Measurements from ENCODE around the gene SRGAP3. TPM values are rescaled to one million over a fixed set of nuclear protein-coding genes. Genes with fewer than 3 reads are reported as not detected.
"Not testable (repeated sequence)": the region's sequence is repeated elsewhere in the genome, so short reads cannot be mapped to it uniquely, and the experiment has no call there.

The SRGAP3 gene
- total RNA-seq, 1 experiment from 2014 or later = 0.69 TPM

DNA sequence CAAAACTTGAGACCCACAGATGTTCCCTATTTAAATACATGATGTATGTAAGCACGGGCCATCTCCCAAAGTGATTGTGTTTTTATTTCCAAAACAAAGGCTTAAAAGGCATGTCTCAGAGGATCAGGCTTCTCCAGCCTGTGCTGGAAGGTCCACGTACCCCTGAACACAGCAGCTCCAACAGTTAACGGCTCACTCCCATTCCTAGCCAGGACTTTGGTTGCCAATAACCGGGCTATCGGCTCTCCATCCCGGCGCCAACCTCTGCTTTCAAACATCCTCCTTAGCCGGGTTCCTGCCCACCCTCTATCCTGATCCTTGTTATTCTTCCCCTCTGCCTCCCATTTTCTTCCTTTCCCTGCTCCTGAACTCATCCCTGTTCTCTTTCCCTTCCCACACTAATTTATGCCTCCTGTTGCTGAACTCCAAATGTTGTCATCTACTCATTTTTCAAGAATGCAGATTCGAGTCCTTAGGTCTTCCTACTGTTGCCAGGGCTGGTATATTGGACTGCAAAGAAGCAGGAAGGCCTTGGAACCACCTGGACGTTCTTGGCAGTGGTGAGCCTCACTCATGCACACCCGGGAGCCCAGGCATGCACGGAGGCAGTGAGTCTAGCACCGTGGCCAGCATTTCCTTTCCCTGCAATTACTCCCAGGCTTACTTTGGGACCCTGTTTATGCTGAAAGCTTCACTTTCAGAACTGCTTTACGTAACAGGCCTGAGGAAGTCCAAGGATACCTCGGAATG, 157.8 kb downstream of the SRGAP3 start:
- H3K27me3 ChIP-seq (replicated peaks; ENCODE audit: insufficient read depth, low read depth, low read length, poor library complexity) = peaks cover 3% of the 10 kb centered on the region
- ChIA-PET CTCF (no interaction called here), POLR2A (ENCODE audit: low non-redundant PET) (no interaction called here)
- H3K27ac ChIP-seq (ENCODE audit: low read depth, low read length, poor library complexity, severe bottlenecking) = no peak overlapping the region
- no peak for TF ChIP-seq EZH2 (IDR thresholded peaks at IDR 0.05; ENCODE audit: borderline replicate concordance, low read depth, low read length, poor library complexity, severe bottlenecking)
- TF ChIP-seq, protein P1, sequence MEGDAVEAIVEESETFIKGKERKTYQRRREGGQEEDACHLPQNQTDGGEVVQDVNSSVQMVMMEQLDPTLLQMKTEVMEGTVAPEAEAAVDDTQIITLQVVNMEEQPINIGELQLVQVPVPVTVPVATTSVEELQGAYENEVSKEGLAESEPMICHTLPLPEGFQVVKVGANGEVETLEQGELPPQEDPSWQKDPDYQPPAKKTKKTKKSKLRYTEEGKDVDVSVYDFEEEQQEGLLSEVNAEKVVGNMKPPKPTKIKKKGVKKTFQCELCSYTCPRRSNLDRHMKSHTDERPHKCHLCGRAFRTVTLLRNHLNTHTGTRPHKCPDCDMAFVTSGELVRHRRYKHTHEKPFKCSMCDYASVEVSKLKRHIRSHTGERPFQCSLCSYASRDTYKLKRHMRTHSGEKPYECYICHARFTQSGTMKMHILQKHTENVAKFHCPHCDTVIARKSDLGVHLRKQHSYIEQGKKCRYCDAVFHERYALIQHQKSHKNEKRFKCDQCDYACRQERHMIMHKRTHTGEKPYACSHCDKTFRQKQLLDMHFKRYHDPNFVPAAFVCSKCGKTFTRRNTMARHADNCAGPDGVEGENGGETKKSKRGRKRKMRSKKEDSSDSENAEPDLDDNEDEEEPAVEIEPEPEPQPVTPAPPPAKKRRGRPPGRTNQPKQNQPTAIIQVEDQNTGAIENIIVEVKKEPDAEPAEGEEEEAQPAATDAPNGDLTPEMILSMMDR (conservative IDR thresholded peaks at IDR 0.05; ENCODE audit: low read depth, low read length) = no peak
- intact Hi-C loops (cut with micrococcal nuclease; ENCODE audit: unreplicated experiment) = no loop called here
- H3K4me1 ChIP-seq (ENCODE audit: insufficient read depth, low read length, poor library complexity, severe bottlenecking) = no peaks in the 10 kb centered on the region
- DNase-seq (ENCODE audit: low spot score) = no peak
- no peaks in the 10 kb centered on the region for H3K9me3 ChIP-seq (ENCODE audit: low read depth, low read length, poor library complexity, severe bottlenecking)
- no peaks in the 10 kb centered on the region for H3K36me3 ChIP-seq (ENCODE audit: insufficient read depth, low read length, poor library complexity, severe bottlenecking)
- H3K4me3 ChIP-seq (ENCODE audit: low read depth, low read length, poor library complexity, severe bottlenecking) = no peak overlapping the region
- no TSS peak for BruUV-seq (replicated peaks)

DNA sequence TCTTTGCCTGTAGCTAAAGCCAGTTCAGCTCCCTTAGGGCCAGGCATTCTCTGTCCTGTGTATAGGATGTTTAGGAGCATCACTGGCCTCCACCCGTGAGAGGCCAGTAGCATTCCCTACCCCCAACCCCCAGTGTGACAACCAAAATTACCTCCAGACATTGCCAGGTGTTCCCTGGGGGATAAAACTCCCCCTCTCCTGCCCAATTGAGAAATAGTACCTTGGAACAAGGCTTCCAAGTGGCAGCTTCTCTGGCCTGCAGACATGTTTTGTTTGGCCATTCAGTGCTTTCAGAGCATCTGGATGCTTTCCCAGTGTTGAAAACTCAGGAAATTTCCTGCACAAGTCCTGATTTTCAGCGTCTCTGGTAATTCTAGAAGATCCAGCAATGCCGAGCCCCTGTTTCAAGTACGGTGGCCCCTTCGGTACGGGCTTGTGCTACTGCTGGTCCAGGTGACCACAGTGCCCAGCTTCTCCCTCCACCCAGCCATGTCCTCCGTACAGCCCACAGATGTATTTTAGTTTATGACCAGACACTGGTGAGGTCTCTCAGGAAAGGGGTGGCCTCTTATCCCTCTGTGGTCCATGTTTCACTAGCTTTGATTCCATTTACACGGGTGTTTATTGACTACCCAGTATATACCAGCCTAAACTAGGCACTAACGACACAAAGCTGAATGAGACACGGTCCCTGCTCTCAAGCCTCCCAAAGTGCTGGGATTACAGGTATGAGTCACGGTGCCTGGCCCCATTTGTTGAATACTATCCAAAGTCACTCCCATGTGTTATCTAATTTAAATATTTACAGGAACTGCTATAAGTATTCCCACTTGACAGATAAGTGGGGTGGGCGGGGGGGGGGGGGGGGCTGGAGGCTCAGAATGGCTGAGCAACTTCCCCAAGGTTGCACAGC, 160.7 kb downstream of the SRGAP3 start:
- Histone ChIP-seq H3K27me3 (replicated peaks; ENCODE audit: insufficient read depth, low read depth, low read length, poor library complexity) (no peaks in the 10 kb centered on the region), H3K36me3 (ENCODE audit: insufficient read depth, low read length, poor library complexity, severe bottlenecking) (no peaks in the 10 kb centered on the region), H3K4me3 (ENCODE audit: low read depth, low read length, poor library complexity, severe bottlenecking) (no peak overlapping the region), H3K27ac (ENCODE audit: low read depth, low read length, poor library complexity, severe bottlenecking) (no peak overlapping the region), H3K4me1 (ENCODE audit: insufficient read depth, low read length, poor library complexity, severe bottlenecking) (no peaks in the 10 kb centered on the region), H3K9me3 (ENCODE audit: low read depth, low read length, poor library complexity, severe bottlenecking) (no peaks in the 10 kb centered on the region)
- intact Hi-C loops (cut with micrococcal nuclease; ENCODE audit: unreplicated experiment) = no loop called here
- ChIA-PET CTCF (no interaction called here), POLR2A (ENCODE audit: low non-redundant PET) (no interaction called here)
- no TSS peak for BruUV-seq (replicated peaks)
- no peak for TF ChIP-seq EZH2 (IDR thresholded peaks at IDR 0.05; ENCODE audit: borderline replicate concordance, low read depth, low read length, poor library complexity, severe bottlenecking)
- TF ChIP-seq, protein P1 (conservative IDR thresholded peaks at IDR 0.05; ENCODE audit: low read depth, low read length) = no peak
- no peak for DNase-seq (ENCODE audit: low spot score)

- DNase-seq (ENCODE audit: low spot score) = no peak
- POLR2A ChIA-PET (ENCODE audit: low non-redundant PET) = no interaction called here
- H3K27me3 ChIP-seq (replicated peaks; ENCODE audit: insufficient read depth, low read depth, low read length, poor library complexity) = no peaks in the 10 kb centered on the region
- intact Hi-C loops (cut with micrococcal nuclease; ENCODE audit: unreplicated experiment) = no loop called here
- TF ChIP-seq, protein P1 (conservative IDR thresholded peaks at IDR 0.05; ENCODE audit: low read depth, low read length) = no peak
- no peak for TF ChIP-seq EZH2 (IDR thresholded peaks at IDR 0.05; ENCODE audit: borderline replicate concordance, low read depth, low read length, poor library complexity, severe bottlenecking)
- CTCF ChIA-PET = no interaction called here
- no peak overlapping the region for H3K4me3 ChIP-seq (ENCODE audit: low read depth, low read length, poor library complexity, severe bottlenecking)
- H3K9me3 ChIP-seq (ENCODE audit: low read depth, low read length, poor library complexity, severe bottlenecking) = no peaks in the 10 kb centered on the region
- H3K36me3 ChIP-seq (ENCODE audit: insufficient read depth, low read length, poor library complexity, severe bottlenecking) = no peaks in the 10 kb centered on the region
- no TSS peak for BruUV-seq (replicated peaks)
- no peaks in the 10 kb centered on the region for H3K4me1 ChIP-seq (ENCODE audit: insufficient read depth, low read length, poor library complexity, severe bottlenecking)
- H3K27ac ChIP-seq (ENCODE audit: low read depth, low read length, poor library complexity, severe bottlenecking) = no peak overlapping the region
These were observed 161.5 kb downstream of the SRGAP3 start for GRCh38 chr3:9087831-9088413.

DNA sequence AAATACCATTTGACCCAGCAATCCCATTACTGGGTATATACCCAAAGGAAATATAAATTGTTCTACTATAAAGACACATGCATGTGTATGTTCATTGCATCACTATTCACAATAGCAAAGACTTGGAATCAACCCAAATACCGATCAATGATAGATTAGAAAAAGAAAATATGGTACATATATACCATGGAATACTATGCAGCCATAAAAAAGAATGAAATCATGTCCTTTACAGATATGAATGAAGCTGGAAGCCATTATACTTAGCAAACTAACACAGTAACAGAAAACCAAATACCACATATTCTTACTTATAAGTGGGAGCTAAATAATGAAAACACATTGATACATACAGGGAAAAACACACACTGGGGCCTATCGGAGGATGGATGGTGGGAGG, 164.0 kb downstream of the SRGAP3 start:
- CTCF ChIA-PET; H3K36me3 ChIP-seq (ENCODE audit: insufficient read depth, low read length, poor library complexity, severe bottlenecking); H3K9me3 ChIP-seq (ENCODE audit: low read depth, low read length, poor library complexity, severe bottlenecking); POLR2A ChIA-PET (ENCODE audit: low non-redundant PET); intact Hi-C loops (cut with micrococcal nuclease; ENCODE audit: unreplicated experiment); H3K27ac ChIP-seq (ENCODE audit: low read depth, low read length, poor library complexity, severe bottlenecking); H3K4me1 ChIP-seq (ENCODE audit: insufficient read depth, low read length, poor library complexity, severe bottlenecking); DNase-seq (ENCODE audit: low spot score); BruUV-seq (replicated peaks); H3K27me3 ChIP-seq (replicated peaks; ENCODE audit: insufficient read depth, low read depth, low read length, poor library complexity); H3K4me3 ChIP-seq (ENCODE audit: low read depth, low read length, poor library complexity, severe bottlenecking): not testable (repeated sequence)

Data from A673 (cell line).